HG03520 (cell line): ENCODE results near the gene HSPA12B.

Source experiments
- ATAC-seq: cut with Tn5 transposase; IDR thresholded peaks from one replicate; pipeline ENCODE4 v1.9.1; 2021; ENCODE audit warnings: mild to moderate bottlenecking, moderate library complexity; ENCODE audit not compliant: unreplicated experiment

The HSPA12B gene

DNA sequence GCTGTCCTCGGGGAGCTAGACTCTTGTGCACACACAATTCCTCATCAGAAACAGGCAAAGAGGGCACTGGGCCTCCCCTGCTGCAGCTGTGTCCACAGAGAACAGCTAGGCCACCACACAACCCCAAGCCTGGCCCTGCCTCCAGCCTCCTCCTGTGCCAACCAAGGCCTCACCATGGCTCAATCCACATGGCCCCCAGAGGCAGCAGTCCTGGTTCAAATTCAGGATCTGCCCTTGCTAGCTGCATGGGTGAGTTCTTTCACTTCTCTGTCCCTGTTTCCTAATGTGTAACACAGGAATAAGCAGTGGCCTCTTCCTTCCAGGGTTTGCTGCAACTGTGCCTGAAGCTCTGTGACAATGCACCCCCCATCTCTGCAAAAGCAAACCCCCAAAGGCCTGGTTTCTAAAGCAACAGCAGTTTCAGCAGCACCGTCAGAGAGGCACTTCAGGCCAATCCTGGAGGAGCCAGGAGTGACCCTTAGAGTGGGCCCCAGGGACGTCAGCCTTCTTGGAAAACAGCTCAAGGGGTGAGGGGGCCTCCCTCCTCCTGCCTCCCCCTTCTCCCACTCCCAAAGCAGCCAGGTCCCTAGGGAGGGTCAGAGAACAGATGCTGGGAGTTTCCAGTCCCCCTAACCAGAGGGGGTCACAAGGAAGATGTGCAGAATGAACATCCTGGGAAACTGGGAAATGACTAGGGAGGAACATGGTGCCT, 32.8 kb downstream of the HSPA12B start:
- ATAC-seq: no peak

DNA sequence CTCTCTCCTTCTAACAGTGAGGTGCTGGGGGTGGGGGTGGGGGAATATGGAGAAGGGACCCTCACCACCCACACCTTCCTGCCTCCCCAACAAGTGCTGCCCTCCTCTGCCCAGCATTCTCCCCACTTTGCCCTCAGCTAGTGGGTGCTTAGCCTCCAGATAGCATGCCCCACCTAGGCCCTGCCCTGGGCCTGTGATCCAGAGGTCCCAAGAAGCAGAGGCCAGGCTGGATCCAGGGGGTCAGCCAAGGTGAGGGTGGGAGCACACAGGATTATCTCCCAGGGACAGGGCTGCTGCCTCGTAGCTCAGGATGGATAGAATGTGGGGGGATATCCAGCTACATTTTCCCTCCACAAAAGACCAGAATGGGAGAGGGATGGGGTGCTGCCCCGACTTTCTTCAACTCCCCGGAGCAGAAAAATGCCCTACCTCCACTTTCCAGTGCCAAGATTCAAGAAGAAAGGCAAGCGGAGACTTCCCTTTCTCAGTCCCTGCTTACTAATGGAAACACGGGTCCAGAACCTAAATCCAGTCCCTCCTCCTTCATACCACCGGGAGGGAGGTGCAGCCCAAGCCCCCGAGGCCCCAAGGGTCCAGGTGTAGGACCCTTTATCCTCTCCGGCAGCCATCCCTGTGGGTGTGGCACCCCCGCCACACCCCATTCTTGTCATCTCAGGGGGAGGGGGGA, 34.1 kb downstream of the HSPA12B start:
- no peak for ATAC-seq

- no peak for ATAC-seq
Observed at GRCh38 chr20:3767110-3767426, 34.6 kb downstream of the HSPA12B start.

- peak; percentile 84 for ATAC-seq
Observed at GRCh38 chr20:3767427-3768341, 35.2 kb downstream of the HSPA12B start, which contains the start of gene ADISSP. ADISSP (minus strand) TSS chr20:3767753; CDS start chr20:3760100, 7,653 bp downstream.

DNA sequence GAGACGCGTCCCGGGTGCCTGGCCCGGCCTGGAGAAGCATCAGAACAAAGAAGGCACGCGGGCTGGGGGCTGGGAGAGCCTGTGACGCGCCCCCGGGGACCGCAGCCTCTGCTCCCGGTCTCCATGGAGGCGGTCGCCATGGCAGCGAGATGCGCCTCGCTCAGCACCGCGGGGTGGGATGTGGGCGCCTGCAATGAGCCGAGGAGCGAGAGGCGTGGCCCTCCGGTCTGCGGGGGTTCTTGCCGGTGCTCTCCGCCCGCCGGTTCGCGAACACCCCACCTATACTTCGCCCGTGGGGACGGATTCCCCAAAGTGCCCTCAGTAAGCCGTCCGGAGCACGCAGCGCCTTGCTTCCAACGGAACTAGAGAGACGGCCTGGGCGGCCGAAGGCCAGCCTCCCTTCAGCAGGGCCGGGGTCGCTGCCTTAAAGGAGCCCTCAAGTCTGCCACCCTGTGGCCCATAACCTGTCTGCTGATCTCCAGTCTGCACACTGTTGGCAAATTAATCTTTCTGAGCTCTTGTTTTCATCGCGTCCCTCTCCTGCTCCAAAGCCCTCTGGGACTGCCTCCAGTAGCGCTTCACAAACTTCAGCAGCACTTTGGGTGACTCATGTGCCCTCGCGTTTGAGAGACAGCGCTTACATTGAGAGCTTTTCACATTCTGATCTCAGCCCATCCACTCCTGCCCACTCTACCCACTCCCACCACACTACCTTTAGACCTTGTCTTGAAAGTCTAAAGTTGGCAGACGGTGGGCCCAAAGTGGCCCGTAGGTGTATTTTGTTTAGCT, 36.1 kb downstream of the HSPA12B start:
- peak; percentile 32 for ATAC-seq

DNA sequence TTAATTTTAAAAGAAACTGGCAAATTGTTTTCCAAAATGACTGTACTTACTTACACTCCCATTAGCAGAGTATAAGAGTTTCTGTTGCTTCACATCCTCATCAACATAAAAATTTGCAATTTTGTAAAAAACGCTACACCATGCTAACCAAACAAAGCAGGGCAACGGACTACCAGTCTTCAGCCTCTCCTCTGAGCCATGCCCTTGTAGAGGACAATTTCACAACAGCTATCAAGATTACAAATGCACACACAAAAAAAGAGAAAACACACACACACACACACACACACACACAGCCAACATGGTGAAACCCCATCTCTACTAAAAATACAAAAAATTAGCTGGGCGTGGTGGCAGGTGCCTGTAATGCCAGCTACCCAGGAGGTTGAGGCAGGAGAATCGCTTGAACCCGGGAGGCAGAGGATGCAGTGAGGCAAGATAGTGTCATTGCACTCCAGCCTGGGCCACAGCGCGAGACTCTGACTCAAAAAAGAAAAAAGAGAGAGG, 39.1 kb downstream of the HSPA12B start:
- no peak for ATAC-seq

DNA sequence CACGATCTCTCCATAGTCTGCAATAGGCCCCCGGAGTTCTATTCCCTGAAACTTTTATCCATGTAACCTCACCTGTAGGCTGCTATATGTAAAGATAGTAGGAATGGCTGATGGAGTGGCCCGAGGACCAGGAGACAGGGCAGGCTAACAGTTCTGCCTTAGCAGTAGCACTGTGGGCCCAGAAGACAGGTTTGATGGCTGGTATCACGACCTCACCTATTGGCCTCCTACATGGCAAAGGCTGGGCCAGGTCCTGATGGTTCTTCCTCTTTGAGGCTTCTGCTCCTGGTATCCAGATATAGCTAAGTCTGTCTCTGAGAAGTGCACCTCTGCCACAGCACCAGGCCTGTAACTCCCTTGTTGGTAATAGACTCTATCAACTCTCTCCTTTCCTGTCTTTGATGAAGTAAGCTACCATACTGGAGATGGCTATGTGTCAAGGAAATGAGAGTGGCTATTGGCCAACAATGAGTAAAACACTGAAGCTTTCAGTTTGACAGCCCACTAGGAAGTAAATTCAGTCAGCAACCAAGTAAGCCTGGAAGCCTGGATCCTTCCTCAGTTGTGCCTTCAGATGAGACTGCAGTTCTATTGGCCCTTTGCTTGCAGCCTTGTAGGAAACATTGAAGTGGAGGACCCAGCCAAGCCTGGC, 43.1 kb downstream of the HSPA12B start:
- ATAC-seq: no peak

DNA sequence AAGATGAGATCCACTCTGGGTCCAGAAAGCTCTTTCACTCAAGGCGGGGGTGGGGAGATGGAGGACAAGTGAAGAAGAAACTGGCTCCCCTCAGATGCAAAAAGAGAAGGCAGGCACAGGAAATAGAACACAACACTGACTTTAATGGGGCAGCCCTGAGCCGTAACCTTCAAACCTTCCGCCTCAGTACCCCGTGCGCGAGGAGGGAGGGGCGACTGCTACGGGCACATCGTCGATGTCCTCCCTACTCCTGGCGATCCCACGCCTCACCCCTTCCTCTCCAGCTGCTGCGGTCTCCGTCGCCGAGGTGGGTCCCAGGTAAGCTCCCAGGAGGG, 44.9 kb downstream of the HSPA12B start:
- no peak for ATAC-seq

DNA sequence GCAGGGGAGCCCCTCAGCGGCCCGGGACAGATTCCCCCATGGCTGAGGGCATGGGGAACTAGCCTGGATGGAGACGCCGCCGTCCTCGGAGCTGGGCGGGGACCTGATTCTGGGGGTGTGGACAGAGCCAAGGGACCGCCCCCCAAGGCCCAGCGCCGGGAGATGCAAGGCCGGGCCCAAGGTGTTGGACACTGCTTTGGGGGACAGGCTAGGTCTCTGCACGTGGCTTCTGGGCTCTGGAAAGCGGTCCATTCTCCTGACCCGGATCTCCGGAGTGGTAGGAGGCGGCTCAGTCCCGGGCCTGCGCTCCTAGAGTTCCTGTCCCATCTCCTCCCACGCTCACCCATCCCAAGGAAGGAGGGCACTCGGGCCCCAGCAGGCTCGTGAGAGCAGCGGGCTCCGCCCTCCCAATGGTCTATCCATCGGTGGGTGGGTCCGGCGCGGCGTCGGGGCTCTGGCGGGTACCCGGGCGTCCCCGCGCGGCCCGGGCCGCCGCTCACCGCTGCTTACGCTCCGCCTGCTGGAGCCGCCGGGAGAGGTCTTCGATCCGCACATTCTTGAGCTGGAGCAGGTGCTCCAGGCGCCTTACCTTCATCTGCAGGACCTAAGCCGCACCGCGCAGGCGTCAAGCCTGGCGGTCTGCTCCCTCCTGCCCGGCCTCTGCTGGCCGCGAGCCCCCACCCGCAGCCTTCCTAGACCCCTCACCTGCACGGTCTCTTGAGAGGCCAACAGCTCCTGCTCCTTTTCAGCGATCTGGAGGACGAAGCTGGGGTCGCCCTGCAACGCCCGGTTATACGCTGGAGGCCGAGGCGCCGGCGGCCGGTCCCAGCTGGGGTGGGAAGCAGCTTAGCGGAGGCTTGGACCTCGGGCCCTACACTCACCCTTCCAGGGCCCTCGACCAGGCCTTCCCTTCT, 45.5 kb downstream of the HSPA12B start:
- no peak for ATAC-seq

DNA sequence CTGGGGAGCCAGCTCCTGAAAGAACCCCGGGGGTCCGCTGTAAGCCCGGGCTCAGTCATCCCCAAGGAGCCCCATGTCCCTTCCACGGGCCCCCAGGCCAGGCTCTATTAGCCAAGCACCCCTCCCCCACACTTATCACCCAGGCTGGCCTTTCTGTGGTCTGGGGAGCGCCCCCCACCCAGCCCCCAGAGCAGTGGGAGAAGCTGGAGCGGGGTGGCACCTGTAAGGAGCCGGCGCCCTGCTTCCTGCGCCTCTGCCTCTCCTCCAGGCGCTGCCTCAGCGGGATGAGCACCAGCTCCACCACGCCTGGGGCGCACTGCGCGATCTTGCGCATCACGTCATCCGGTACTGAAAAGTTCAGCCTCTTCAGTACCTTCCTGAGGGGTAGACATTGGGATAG, 46.5 kb downstream of the HSPA12B start:
- no peak for ATAC-seq

DNA sequence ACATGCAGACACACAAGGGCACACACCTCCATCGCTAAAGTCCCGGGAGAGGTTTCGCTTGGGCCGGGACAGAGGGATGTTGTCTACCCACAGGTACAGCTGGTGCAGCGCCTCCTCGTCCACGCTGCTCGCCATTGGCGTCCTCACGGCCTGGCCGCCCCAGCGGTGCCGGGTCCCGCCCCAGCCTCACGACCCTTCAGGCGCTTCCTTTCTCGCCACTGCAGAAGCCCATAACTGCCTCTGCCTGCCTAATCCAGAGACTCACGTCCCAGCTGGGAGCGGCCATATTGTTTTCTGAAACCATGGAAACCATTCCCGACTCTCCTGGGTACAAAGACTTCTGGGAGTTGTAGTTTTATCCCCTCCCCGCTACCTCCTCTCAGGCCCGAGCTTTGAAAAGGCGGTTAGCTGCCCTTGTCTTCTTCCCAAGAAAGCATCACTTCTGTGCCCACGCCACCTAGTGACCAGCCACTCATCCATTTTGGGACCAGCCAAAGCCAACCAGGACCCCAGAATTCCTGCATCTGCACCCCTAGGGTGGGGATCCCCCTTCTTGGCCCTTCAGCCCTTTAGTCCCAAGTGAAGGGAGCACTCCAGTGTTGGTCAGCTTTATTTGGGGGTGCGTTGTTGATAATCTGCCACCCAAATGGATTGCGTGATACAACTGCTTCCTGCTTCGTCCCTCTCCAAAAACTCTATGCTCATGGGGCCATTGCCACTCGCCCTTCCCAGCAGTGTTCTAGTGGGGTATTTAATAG, 48.8 kb downstream of the HSPA12B start, which contains the start of gene SPEF1:
Gene SPEF1 (minus strand): TSS at position 296 of the 758 bp plus-strand sequence. CDS start 161 bp downstream, at position 135.
- ATAC-seq: peak; percentile 47

GRCh38 chr20:3782597-3782996, 50.1 kb downstream of the HSPA12B start:
- no peak for ATAC-seq

DNA sequence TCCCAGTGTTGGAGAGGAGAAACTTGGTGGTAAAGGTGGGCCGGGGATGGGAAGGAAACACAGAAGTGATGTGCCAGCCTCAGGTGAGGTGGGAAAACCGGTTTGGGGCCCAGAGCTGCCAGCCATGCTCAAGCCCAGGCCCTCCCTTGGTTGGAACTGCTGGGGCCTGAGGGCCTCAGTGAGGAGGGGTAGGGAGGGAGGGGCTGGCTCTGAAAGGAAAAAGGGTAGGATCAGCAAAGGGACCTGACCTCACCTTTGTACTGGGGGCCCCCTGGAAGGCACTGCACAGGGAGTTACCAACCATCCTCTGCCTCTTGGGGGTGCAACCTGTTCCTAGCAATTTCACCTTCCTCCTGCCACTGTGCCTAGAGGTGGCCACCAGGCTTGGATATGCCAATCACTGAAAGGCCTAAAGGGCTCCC, 50.6 kb downstream of the HSPA12B start:
- ATAC-seq: no peak

DNA sequence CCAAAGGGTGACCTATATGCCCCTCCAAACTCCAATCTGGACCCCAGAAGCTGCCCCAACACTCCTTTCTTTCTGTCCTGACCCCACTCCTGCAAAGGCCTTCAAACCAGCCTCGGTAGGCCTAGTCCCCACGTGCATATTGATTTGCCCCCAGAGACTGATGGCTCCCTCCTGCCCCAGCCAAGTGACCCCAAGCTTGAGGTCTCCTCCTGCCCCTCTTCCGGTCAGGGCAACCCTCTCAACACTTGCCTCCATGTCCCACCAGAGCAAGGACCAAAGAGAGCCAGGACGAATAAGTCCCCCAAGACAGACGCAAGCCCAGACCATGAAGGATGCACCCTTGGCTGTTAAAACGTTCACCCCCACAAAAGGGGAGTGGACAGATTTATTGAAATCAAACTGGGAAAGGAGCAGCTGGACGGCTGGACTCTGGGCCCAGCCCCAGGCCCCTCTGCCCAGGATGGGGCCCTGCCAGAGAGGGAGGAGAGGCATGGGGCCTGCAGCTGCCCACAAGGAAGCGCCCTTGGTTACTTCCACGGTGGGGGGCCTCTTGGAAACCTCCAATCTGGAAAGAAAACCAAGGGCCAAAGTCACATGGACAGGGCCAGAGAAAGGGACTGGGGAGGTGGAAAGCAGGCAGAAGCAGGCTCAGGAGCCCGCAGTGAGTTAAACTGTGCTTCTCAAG, 51.2 kb downstream of the HSPA12B start:
- no peak for ATAC-seq

DNA sequence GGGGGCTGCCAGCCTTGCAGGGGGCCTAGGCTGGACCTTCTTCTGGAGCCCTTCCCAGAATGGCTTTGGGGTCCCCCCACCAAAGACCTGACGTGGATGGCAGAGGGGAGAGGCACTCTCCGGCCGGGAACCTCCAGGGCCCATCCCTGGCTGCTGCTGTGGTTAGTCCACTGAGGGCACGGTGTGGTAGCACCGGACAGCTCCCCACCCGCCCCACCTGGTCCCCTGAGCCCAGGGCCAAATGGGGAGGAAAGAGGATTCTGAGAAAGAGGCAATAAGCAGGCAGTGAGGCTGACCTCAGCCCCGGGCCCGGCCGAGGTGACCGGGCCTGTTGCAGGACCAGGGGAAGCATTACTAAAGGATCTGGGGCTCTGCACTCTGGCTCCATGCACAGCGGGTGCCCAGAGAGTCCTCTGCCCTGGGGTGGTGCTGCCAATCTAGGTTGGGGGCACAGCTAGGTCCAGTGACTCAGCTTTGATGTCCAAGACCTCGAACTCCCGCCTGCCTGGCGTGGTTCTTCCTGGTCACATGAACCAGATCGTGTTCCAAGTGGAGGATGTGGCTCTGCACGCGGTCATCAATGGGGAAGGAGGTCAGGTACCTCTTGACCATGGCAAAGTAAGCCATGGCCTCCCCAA, 51.9 kb downstream of the HSPA12B start:
- ATAC-seq: no peak

GRCh38 chr20:3784863-3785239, 52.4 kb downstream of the HSPA12B start:
- ATAC-seq: no peak
